Measurements from ENCODE around the gene CYP4F2.
A peak's percentile ranks its signal among the peaks of the same experiment; 100 is the strongest.
"Not testable (repeated sequence)": the region's sequence is repeated elsewhere in the genome, so short reads cannot be mapped to it uniquely, and the experiment has no call there.

The CYP4F2 gene

GRCh38 chr19:15859187-15859586, 38.7 kb downstream of the CYP4F2 start:
- DNase-seq (ENCODE audit: low read depth in 4 of 4, low spot score in 1 of 4): no peak

DNA sequence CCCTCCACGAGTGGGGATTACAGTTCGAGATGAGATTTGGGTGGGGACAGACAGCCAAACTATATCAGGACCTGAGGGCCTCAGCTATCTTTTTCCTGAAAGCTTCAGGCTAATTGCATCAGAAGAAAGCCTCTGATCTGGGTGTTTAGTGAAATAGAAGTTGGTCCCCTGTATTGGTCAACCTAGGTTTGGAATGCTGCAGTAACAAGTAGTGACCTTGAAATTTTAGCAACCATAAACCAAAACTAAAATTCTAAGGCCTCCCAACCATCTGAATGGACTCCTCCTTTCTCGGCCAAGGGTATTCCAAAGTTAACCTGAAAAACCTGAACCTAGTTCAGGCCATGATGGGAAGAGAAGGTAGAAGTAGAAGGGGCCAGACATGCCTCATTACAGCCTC, 47.5 kb downstream of the CYP4F2 start:
- no peak for DNase-seq (ENCODE audit: low read depth in 4 of 4, low spot score in 1 of 4)

DNA sequence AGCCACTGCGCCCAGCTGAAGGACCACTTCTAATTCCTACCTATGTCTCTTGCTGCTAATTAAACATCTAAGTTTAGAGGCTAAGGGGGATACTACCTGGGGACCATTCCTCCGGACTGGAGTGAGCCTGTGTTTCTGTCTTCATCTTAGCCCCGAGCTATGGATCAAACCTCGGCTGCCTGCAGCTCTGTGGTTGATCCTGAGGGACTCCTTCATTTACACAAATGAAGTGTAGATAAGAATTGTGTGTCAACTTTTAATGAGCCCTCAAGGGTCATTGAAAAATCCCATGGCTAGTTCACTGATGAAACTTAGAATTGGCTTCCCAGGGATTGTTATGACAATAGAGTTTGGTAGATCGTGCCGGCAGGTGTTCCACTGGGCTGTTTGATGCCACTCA, 51.0 kb downstream of the CYP4F2 start:
- no peak for DNase-seq (ENCODE audit: low read depth in 4 of 4, low spot score in 1 of 4)

- DNase-seq (ENCODE audit: low read depth in 4 of 4, low spot score in 1 of 4): not testable (repeated sequence)
Observed at GRCh38 chr19:15843894-15844222, 54.0 kb downstream of the CYP4F2 start.

GRCh38 chr19:15843203-15843893, 54.5 kb downstream of the CYP4F2 start:
- DNase-seq (ENCODE audit: low read depth in 4 of 4, low spot score in 1 of 4): no peak

GRCh38 chr19:15841875-15842569, 55.9 kb downstream of the CYP4F2 start:
- DNase-seq (ENCODE audit: low read depth in 4 of 4, low spot score in 1 of 4): no peak

DNA sequence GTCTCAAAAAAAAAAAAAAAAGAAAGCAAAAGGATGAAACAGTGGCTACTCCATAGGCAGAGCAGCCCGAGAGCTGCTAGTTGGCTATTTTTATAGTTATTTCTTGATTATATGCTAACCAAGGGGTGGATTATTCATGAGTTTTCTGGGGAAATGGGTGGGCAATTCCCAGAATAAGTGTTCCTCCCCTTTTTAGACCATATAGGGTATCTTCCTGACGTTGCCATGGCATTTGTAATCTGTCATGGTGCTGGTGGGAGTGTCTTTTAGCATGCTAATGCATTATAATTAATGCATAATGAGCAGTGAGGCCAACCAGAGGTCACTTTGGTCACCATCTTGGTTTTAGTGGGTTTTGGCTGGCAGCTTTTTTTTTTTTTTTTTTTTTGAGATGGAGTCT, 57.0 kb downstream of the CYP4F2 start:
- DNase-seq (ENCODE audit: low read depth in 4 of 4, low spot score in 1 of 4): no peak

- not testable (repeated sequence) for DNase-seq (ENCODE audit: low read depth in 4 of 4, low spot score in 1 of 4)
Observed at GRCh38 chr19:15839888-15840287, 58.0 kb downstream of the CYP4F2 start.

GRCh38 chr19:15838351-15838750, 59.5 kb downstream of the CYP4F2 start:
- DNase-seq (ENCODE audit: low read depth in 4 of 4, low spot score in 1 of 4): no peak

DNA sequence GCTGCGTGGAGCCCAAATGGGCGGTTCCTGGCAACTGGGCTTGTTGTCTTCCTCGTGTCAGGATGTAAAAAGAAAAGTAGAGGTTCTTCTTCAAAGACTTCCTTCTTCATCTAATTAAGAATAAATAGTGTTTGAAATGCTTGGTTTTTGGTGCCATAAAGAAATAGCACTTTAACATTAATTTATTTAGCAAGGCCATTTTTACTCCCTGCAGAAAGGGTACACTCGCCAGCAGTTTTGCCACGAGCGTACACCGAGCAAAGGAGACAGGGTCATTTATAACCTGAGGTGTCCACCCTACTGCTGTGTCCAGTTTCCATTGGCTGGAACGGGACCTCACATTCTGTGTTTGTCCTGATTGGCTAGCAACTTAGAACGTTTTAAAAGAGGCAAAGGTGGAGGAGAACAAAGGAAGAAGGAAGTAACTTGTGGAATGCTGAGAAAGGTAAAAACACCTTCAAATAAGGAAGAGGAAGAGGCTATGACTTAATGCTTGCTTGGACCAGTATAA, 60.6 kb downstream of the CYP4F2 start:
- DNase-seq (ENCODE audit: low read depth in 4 of 4, low spot score in 1 of 4): peak in 1 of 4 experiments; percentile 7

GRCh38 chr19:15836330-15837220, 61.3 kb downstream of the CYP4F2 start:
- peak; percentile 83 to 94 (median 91) for DNase-seq (ENCODE audit: low read depth in 4 of 4, low spot score in 1 of 4)

GRCh38 chr19:15835565-15836329, 62.1 kb downstream of the CYP4F2 start:
- DNase-seq (ENCODE audit: low read depth in 4 of 4, low spot score in 1 of 4): peak in 2 of 4 experiments; percentile 7 to 13

- not testable (repeated sequence) for DNase-seq (ENCODE audit: low read depth in 4 of 4, low spot score in 1 of 4)
Observed at GRCh38 chr19:15834232-15834631, 63.6 kb downstream of the CYP4F2 start.

GRCh38 chr19:15831626-15832025, 66.2 kb downstream of the CYP4F2 start:
- no peak for DNase-seq (ENCODE audit: low read depth in 4 of 4, low spot score in 1 of 4)

GRCh38 chr19:15829786-15830185, 68.1 kb downstream of the CYP4F2 start:
- DNase-seq (ENCODE audit: low read depth in 4 of 4, low spot score in 1 of 4): no peak

- DNase-seq (ENCODE audit: low read depth in 4 of 4, low spot score in 1 of 4): no peak
Observed at GRCh38 chr19:15829306-15829698, 68.6 kb downstream of the CYP4F2 start.

DNA sequence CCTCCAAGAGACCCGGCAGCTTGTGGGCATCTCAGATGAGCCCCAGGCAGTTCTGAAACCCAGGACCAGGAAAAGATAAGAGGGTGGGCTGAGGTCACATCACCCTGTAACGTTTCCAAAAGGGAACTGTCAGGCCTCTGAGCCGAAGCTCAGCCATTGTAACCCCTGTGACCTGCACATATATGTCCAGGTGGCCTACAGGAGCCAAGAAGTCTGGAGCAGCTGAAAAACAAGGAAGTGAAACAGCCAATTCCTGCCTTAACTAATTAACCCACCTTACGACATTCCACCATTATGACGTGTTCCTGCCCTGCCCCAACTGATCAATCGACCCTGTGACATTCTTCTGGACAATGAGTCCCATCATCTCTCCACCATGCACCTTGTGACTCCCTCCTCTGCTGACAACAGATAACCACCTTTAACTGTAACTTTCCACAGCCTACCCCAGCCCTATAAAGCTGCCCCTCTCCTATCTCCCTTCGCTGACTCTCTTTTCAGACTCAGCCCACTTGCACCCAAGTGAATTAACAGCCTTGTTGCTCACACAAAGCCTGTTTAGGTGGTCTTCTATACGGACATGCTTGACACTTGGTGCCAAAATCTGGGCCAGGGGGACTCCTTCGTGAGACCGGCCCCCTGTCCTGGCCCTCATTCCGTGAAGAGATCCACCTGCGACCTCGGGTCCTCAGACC, 69.1 kb downstream of the CYP4F2 start:
- DNase-seq (ENCODE audit: low read depth in 4 of 4, low spot score in 1 of 4): not testable (repeated sequence)

GRCh38 chr19:15828121-15828610, 69.7 kb downstream of the CYP4F2 start:
- no peak for DNase-seq (ENCODE audit: low read depth in 4 of 4, low spot score in 1 of 4)
